ENCODE results near the gene P2RX4.

DNA sequence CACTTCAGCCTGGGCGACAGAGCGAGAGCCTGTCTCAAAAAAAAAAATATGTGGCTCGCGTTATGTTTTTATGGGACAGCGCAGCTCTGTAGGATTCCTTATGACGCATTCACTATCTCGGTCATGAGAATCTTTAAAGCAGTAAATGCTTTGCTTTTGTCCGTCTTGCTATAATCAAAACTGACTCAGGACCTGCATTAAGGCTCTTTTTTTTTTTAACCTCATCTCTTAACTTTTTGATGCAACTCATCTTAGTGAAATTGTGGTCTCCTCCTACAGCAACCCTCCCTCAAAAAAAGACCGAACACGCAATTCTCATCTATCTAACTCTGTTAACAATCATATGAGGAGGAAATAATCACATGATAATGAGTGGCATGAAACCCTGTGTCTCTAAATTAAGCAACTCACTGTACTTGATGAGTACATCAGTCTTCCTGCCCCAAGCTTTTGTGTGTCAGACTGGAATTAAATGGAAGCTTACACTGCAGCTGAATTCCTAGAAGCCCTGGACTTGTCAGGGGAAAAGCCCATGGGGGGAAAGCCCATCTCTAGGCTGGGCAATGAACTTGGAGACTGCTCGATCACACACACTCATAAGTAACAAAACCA is 4.3 kb downstream of the P2RX4 start:
- TF ChIP-seq CTCF (conservative IDR thresholded peaks at IDR 0.05 in 1 of 2, IDR thresholded peaks at IDR 0.05 in 1 of 2; ENCODE audit: extremely low read depth in 1 of 2, insufficient read depth in 1 of 2, low read depth in 1 of 2, low read length in 2 of 2), result no peak
- TF ChIP-seq EZH2 (IDR thresholded peaks at IDR 0.05; ENCODE audit: borderline replicate concordance, low read length), result no peak
